DOHH2 (cell line): ENCODE data around the gene STPG3.

Source experiments
- H3F3A ChIP-seq: fragments of 200-600 bp; sonication (generic), shearing (Covaris generic); 2 replicates; pipeline ENCODE4 v1.6.0; 2016; ENCODE audit warnings: antibody characterized with exemption, mild to moderate bottlenecking; ENCODE audit not compliant: control insufficient read depth, insufficient read depth
- H3K27ac ChIP-seq: fragments of 200-600 bp; sonication (generic); 2 replicates; pipeline ENCODE4 v1.5.1; 2014; ENCODE audit warnings: low read depth, mild to moderate bottlenecking, low read length, moderate library complexity
- H3K27me3 ChIP-seq: fragments of 200-600 bp; sonication (generic); 2 replicates; pipeline ENCODE4 v1.6.1; 2014; ENCODE audit warnings: mild to moderate bottlenecking, low read length, mixed read lengths; ENCODE audit not compliant: control insufficient read depth
- H3K36me3 ChIP-seq: fragments of 200-600 bp; sonication (generic); 2 replicates; pipeline ENCODE4 v1.6.1; 2014; ENCODE audit warnings: mild to moderate bottlenecking, low read length, moderate library complexity, mixed read lengths; ENCODE audit not compliant: control insufficient read depth
- H3K4me1 ChIP-seq: fragments of 200-600 bp; sonication (generic); 2 replicates; pipeline ENCODE4 v1.6.1; 2014; ENCODE audit warnings: mild to moderate bottlenecking, low read length, mixed read lengths; ENCODE audit not compliant: control insufficient read depth
- H3K4me2 ChIP-seq: fragments of 200-600 bp; sonication (generic); 2 replicates; pipeline ENCODE4 v1.6.0; 2014; ENCODE audit warnings: mild to moderate bottlenecking, low read length, moderate library complexity
- H3K4me3 ChIP-seq: fragments of 200-600 bp; sonication (generic); 2 replicates; pipeline ENCODE4 v1.5.1; 2014; ENCODE audit warnings: mild to moderate bottlenecking, low read length, mixed read lengths
- H3K79me2 ChIP-seq: fragments of 200-600 bp; sonication (generic); 2 replicates; pipeline ENCODE4 v1.6.1; 2014; ENCODE audit warnings: mild to moderate bottlenecking, low read length, mixed read lengths; ENCODE audit not compliant: control insufficient read depth
- H3K9me2 ChIP-seq: fragments of 200-600 bp; sonication (generic); replicated peaks from 2 replicates; pipeline ENCODE4 v1.6.1; 2014; ENCODE audit warnings: mild to moderate bottlenecking, low read length, mixed read lengths; ENCODE audit not compliant: control insufficient read depth
- H3K9me3 ChIP-seq: fragments of 200-600 bp; sonication (generic); 2 replicates; pipeline ENCODE4 v1.6.1; 2014; ENCODE audit warnings: antibody characterized with exemption, low read length, mixed read lengths; ENCODE audit not compliant: control insufficient read depth, insufficient read depth
- H4K20me1 ChIP-seq: fragments of 200-600 bp; sonication (generic); 2 replicates; pipeline ENCODE4 v1.6.0; 2014; ENCODE audit warnings: low read depth, mild to moderate bottlenecking, antibody characterized with exemption, low read length, moderate library complexity; ENCODE audit not compliant: control insufficient read depth, insufficient read depth
- CTCF ChIP-seq: fragments of 200-600 bp; sonication (generic); IDR thresholded peaks from one replicate; pipeline ENCODE4 v1.5.1; 2014; ENCODE audit warnings: antibody characterized with exemption, mild to moderate bottlenecking, low read depth, low read length; ENCODE audit not compliant: poor library complexity, severe bottlenecking
- EZH2phosphoT487 ChIP-seq: fragments of 200-600 bp; sonication (generic); IDR thresholded peaks from 2 replicates; pipeline ENCODE4 v1.6.1; 2017; ENCODE audit warnings: borderline replicate concordance, mild to moderate bottlenecking, antibody characterized with exemption, low read length, moderate library complexity, mixed read lengths

STPG3 gene

DNA sequence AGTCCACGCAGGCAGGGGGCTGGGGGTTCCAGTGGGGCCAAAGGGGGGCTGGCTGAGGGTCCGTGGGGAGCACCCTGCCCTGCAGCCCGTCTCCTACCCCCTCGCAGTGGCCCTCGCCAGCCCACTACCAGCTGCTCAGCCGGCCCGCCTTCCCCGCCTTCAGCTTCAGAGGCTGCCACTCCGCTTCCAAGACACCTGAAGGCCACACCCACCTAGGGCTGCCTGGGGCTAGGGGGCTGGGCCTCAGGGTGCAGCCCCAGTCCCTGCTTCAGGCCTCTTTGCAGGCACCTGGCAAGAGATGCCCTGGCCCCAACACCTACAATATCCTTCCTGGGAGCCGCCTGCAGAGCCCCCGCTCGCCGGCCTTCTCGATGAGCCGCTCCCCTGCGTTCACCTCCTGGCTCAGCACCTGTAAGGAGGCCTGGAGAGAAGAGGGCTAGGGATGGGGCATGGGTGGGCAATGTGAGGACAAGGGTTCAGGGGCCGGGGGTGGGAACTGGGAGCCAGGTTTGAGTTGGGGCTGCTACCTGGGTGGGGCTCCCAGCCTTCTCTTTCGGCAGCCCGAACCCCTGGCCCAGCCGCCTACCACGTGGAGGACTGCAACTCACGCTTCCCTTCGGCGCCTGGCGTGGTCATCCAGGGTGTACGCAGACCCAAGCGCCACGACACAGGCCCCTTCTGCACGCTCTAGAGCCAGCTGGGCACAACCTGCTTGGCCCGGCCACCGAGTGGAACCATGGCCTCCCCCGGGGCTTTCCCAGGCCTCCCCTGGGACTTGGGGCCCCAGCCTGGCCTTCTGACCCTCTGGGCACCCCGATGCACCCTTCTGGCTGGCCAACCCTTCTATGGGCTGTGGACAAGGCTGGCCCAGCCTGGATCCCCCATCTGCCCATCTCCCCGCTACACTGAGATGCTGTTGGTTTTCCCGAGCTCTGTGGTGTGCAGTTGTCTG is 1.7 kb downstream of the STPG3 start:
- TF ChIP-seq EZH2phosphoT487 (no peak), CTCF (no peak)
- Histone ChIP-seq H3K27ac (no peak overlapping the region), H3K4me2 (peak overlapping the region; percentile 2; the same call in 1 of the 2 replicates), H3K4me3 (no peak overlapping the region), H3K9me2 (no peaks in the 10 kb centered on the region), H3K79me2 (peaks cover 21% of the 10 kb centered on the region), H3K4me1 (peaks cover 44% of the 10 kb centered on the region), H3K36me3 (peaks cover 21% of the 10 kb centered on the region), H3K9me3 (no peaks in the 10 kb centered on the region), H3K27me3 (no peaks in the 10 kb centered on the region), H4K20me1 (no peaks in the 10 kb centered on the region), H3F3A (0 out of 2 replicates have a peak, but pooled peaks cover 3% of the 10 kb centered on the region)

DNA sequence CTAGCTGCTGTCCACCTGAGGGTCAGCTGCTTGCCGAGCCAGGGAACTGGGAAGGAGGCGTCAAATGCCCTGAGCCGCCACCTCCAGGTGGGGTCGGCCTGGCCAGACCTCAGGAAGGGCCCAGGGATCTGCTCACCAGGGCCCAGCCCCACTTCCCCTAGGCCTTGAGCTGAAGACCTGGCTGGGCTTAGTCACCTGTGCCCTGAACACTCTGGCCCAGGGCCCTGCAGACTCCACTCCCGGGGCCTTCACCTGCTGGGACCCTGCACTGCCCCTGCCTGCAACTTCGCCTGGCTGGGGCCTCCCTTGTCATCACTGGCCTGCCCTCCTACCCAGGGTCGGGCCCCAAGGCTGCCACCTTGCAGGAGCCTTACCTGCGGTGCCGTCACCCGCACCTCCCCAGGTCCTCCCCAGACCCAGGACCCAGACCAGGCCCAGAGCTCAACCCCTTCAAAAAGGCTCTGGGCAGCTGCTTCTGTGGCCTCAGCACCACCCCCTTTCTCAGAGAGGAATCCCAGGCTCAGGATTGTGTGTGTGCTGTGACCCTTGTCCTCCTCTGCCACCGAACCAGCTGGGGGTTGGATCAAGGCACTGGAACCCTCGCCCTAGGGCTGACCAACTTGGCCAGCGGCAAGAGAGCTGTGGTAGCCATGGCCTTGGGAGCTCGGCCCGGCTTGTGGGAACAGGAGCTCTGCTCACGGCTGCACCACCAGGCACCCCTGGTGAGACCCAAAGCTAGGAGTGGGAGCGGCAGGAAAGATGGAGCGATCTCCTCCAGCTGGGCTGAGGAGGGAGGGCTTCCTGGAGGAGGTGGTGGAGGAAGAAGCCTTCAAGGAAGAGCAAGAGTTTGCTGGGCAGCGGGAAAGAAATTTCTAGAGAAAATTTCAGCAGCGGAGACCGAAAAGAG is 2.9 kb downstream of the STPG3 start:
- H3K4me1 ChIP-seq, result peaks cover 48% of the 10 kb centered on the region
- peaks cover 26% of the 10 kb centered on the region for H3K79me2 ChIP-seq
- H3F3A ChIP-seq, result no peaks in the 10 kb centered on the region
- peaks cover 32% of the 10 kb centered on the region for H3K36me3 ChIP-seq
- no peaks in the 10 kb centered on the region for H4K20me1 ChIP-seq
- H3K9me3 ChIP-seq, result no peaks in the 10 kb centered on the region
- no peak overlapping the region for H3K27ac ChIP-seq
- no peaks in the 10 kb centered on the region for H3K27me3 ChIP-seq
- no peaks in the 10 kb centered on the region for H3K9me2 ChIP-seq
- H3K4me2 ChIP-seq, result peak overlapping the region; percentile 97
- no peak for TF ChIP-seq EZH2phosphoT487
- TF ChIP-seq CTCF, result no peak
- H3K4me3 ChIP-seq, result peak overlapping the region; percentile 78

GRCh38 chr9:137254624-137255447 is 3.8 kb downstream of the STPG3 start, which contains the start of gene NELFB:
NELFB (plus strand) TSS chr9:137255327.
- peaks cover 30% of the 10 kb centered on the region for H3K79me2 ChIP-seq
- no peaks in the 10 kb centered on the region for H3K9me2 ChIP-seq
- no peaks in the 10 kb centered on the region for H3F3A ChIP-seq
- no peak for TF ChIP-seq EZH2phosphoT487
- TF ChIP-seq CTCF, result no peak
- no peaks in the 10 kb centered on the region for H3K27me3 ChIP-seq
- peak within 1 kb of the TSS; percentile 63 for H3K27ac ChIP-seq
- H3K9me3 ChIP-seq, result no peaks in the 10 kb centered on the region
- H3K4me1 ChIP-seq, result peaks cover 48% of the 10 kb centered on the region
- H3K4me2 ChIP-seq, result peak within 1 kb of the TSS; percentile 97
- peak within 1 kb of the TSS; percentile 86 for H3K4me3 ChIP-seq
- H4K20me1 ChIP-seq, result no peaks in the 10 kb centered on the region
- peaks cover 36% of the 10 kb centered on the region for H3K36me3 ChIP-seq
